Measurements from ENCODE around the gene TAMM41. TPM values are rescaled to one million over a fixed set of nuclear protein-coding genes. Genes with fewer than 3 reads are reported as not detected.

Gene TAMM41
- total RNA-seq, 4 donors from 2014 or later, result 3.6 to 26.8 (median 6.5) TPM

GRCh38 chr3:11835028-11835639 lies 11.6 kb downstream of the TAMM41 start:
- TF ChIP-seq EP300 (IDR thresholded peaks at IDR 0.05) (no peak), POLR2A (IDR thresholded peaks at IDR 0.05) (no peak), POLR2AphosphoS5 (IDR thresholded peaks at IDR 0.05) (no peak), CTCF (IDR thresholded peaks at IDR 0.05) (peak; percentile 6 to 51 (median 43))
- H3K4me3 ChIP-seq, result no peak overlapping the region
- H3K9me3 ChIP-seq, result no peaks in the 10 kb centered on the region
- peaks cover 0 to 83% of the 10 kb centered on the region in 2 donors for H3K36me3 ChIP-seq
- H3K27ac ChIP-seq, result no peak overlapping the region
- ATAC-seq, result no peak
- no peaks in the 10 kb centered on the region for H3K27me3 ChIP-seq
- peaks cover 0 to 4% (median 0%) of the 10 kb centered on the region in 3 donors for H3K4me1 ChIP-seq

GRCh38 chr3:11832981-11833905 lies 13.4 kb downstream of the TAMM41 start:
- ATAC-seq, result no peak
- H3K27ac ChIP-seq, result no peak overlapping the region
- H3K36me3 ChIP-seq, result peaks cover 0 to 83% of the 10 kb centered on the region in 2 donors
- TF ChIP-seq POLR2AphosphoS5 (IDR thresholded peaks at IDR 0.05), result no peak
- TF ChIP-seq CTCF (IDR thresholded peaks at IDR 0.05), result no peak
- no peak for TF ChIP-seq EP300 (IDR thresholded peaks at IDR 0.05)
- no peak for TF ChIP-seq POLR2A (IDR thresholded peaks at IDR 0.05)
- WGBS, 2 donors (ENCODE audit: low coverage in 1 of 2), result 50 to 66% methylated on average over 9 of the region's 9 CpGs
- no peak overlapping the region for H3K4me3 ChIP-seq
- peaks cover 0 to 4% (median 0%) of the 10 kb centered on the region in 3 donors for H3K4me1 ChIP-seq
- H3K9me3 ChIP-seq, result no peaks in the 10 kb centered on the region
- H3K27me3 ChIP-seq, result no peaks in the 10 kb centered on the region

- no peak for ATAC-seq
- WGBS, 2 donors (ENCODE audit: low coverage in 1 of 2), result 81 to 94% methylated on average over 6 to 7 of the region's 7 CpGs
Observed at GRCh38 chr3:11829416-11829815, 17.3 kb downstream of the TAMM41 start.

DNA sequence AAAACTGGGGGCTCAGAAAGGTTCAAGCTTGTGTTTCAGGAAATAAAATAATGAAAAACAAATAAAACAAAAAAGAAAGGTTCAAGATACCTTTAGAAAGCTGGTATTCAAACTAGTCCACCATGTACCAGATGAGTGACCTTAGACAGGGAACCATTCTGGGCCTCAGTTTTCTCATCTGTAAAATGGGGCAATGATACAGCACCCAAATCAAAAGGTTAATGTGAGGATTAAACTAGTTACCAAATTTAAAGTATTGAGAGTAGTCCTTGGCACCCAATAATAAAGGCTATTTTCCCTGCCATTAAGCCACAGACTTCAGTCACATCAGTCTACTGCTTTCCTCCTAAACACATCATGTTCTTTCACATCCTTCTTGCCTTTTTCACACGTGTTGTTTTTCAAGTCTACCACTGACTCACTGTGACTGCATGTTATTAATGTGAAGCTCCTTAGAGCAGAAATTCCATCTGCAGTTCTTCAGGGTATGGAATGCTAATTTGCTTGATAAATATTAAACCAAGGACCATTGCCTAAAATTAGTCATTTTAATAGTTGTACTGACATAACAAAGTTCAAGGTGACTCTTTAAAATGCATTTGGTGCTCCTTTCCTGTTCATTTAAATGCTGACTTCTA lies 19.9 kb downstream of the TAMM41 start:
- no peaks in the 10 kb centered on the region for H3K27me3 ChIP-seq
- no peaks in the 10 kb centered on the region for H3K9me3 ChIP-seq
- TF ChIP-seq POLR2AphosphoS5 (IDR thresholded peaks at IDR 0.05) (peak; percentile 54), EP300 (IDR thresholded peaks at IDR 0.05) (no peak), POLR2A (IDR thresholded peaks at IDR 0.05) (no peak), CTCF (IDR thresholded peaks at IDR 0.05) (no peak)
- H3K4me1 ChIP-seq, result no peaks in the 10 kb centered on the region
- no peak for ATAC-seq
- no peak overlapping the region for H3K27ac ChIP-seq
- H3K36me3 ChIP-seq, result peaks cover 0 to 92% of the 10 kb centered on the region in 2 donors
- H3K4me3 ChIP-seq, result no peak overlapping the region
- WGBS, 2 donors (ENCODE audit: low coverage in 1 of 2), result 42 to 89% methylated on average over 1 of the region's 1 CpG

More at GRCh38 chr3:11829416-11829815, 17.3 kb downstream of the TAMM41 start:
- H3K4me3 ChIP-seq, result no peak overlapping the region
- H3K4me1 ChIP-seq, result peaks cover 0 to 4% (median 0%) of the 10 kb centered on the region in 3 donors
- H3K36me3 ChIP-seq, result peaks cover 0 to 93% of the 10 kb centered on the region in 2 donors
- H3K27ac ChIP-seq, result no peak overlapping the region
- TF ChIP-seq POLR2A (IDR thresholded peaks at IDR 0.05) (no peak), POLR2AphosphoS5 (IDR thresholded peaks at IDR 0.05) (no peak), CTCF (IDR thresholded peaks at IDR 0.05) (no peak)
- no peaks in the 10 kb centered on the region for H3K27me3 ChIP-seq
- no peaks in the 10 kb centered on the region for H3K9me3 ChIP-seq

Data from gastroesophageal sphincter (tissue), 4 donors.